HG02884 (cell line): ENCODE results near the gene SLC37A3.
"Not testable (repeated sequence)": the region's sequence is repeated elsewhere in the genome, so short reads cannot be mapped to it uniquely, and the experiment has no call there.

Experiments
- ATAC-seq: cut with Tn5 transposase; IDR thresholded peaks from one replicate; pipeline ENCODE4 v1.9.1; 2021; ENCODE audit warnings: mild to moderate bottlenecking, moderate library complexity; ENCODE audit not compliant: unreplicated experiment

Gene SLC37A3

GRCh38 chr7:140397784-140398750 lies at the start of gene SLC37A3:
SLC37A3 (minus strand) TSS chr7:140398530; CDS start chr7:140382526, 16,004 bp downstream.
- peak; percentile 95 for ATAC-seq

GRCh38 chr7:140447841-140448240 lies 49.5 kb upstream of the SLC37A3 start:
- no peak for ATAC-seq

- no peak for ATAC-seq
These were observed 48.1 kb upstream of the SLC37A3 start for GRCh38 chr7:140446467-140446866.

- no peak for ATAC-seq
These were observed 43.2 kb upstream of the SLC37A3 start for GRCh38 chr7:140441519-140441918.

GRCh38 chr7:140440593-140440992 lies 42.3 kb upstream of the SLC37A3 start:
- ATAC-seq, result no peak

- peak; percentile 45 for ATAC-seq
These were observed 41.0 kb upstream of the SLC37A3 start for GRCh38 chr7:140439359-140439758.

- no peak for ATAC-seq
These were observed 37.0 kb upstream of the SLC37A3 start for GRCh38 chr7:140435252-140435895.

GRCh38 chr7:140433396-140433795 lies 35.1 kb upstream of the SLC37A3 start:
- ATAC-seq, result no peak

- no peak for ATAC-seq
These were observed 27.8 kb upstream of the SLC37A3 start for GRCh38 chr7:140426130-140426529.

GRCh38 chr7:140425718-140426117 lies 27.4 kb upstream of the SLC37A3 start:
- ATAC-seq, result no peak

- ATAC-seq, result no peak
These were observed 25.2 kb upstream of the SLC37A3 start for GRCh38 chr7:140423501-140423900.

- no peak for ATAC-seq
These were observed 23.2 kb upstream of the SLC37A3 start for GRCh38 chr7:140421521-140421920.

- no peak for ATAC-seq
These were observed 20.3 kb upstream of the SLC37A3 start for GRCh38 chr7:140418653-140419052.

- ATAC-seq, result not testable (repeated sequence)
These were observed 19.8 kb upstream of the SLC37A3 start for GRCh38 chr7:140418156-140418472.

GRCh38 chr7:140417456-140418155 lies 19.3 kb upstream of the SLC37A3 start:
- ATAC-seq, result no peak

- ATAC-seq, result no peak
These were observed 18.2 kb upstream of the SLC37A3 start for GRCh38 chr7:140416560-140416959.

- not testable (repeated sequence) for ATAC-seq
These were observed 17.5 kb upstream of the SLC37A3 start for GRCh38 chr7:140415816-140416215.

- no peak for ATAC-seq
These were observed 17.0 kb upstream of the SLC37A3 start for GRCh38 chr7:140415361-140415760.

GRCh38 chr7:140404565-140405065 lies 6.3 kb upstream of the SLC37A3 start:
- ATAC-seq, result no peak

GRCh38 chr7:140403878-140404564 lies 5.7 kb upstream of the SLC37A3 start, which contains the start of gene RAB19:
RAB19 (plus strand) TSS chr7:140404058; CDS start chr7:140407647, 3,589 bp downstream.
- peak; percentile 57 for ATAC-seq
